Activated CD8-positive, alpha-beta memory T cell treated with anti-CD3 and anti-CD28 coated beads, Interleukin-2, amount 50 U/mL, for 48 hours (primary cell): ENCODE measurements around the gene GLIS2.
"Not testable (repeated sequence)": the region's sequence is repeated elsewhere in the genome, so short reads cannot be mapped to it uniquely, and the experiment has no call there.

ENCODE experiments used
- DNase-seq: peaks from one replicate; pipeline ENCODE4 v3.0.0-alpha.2; 2020

The GLIS2 gene

DNA sequence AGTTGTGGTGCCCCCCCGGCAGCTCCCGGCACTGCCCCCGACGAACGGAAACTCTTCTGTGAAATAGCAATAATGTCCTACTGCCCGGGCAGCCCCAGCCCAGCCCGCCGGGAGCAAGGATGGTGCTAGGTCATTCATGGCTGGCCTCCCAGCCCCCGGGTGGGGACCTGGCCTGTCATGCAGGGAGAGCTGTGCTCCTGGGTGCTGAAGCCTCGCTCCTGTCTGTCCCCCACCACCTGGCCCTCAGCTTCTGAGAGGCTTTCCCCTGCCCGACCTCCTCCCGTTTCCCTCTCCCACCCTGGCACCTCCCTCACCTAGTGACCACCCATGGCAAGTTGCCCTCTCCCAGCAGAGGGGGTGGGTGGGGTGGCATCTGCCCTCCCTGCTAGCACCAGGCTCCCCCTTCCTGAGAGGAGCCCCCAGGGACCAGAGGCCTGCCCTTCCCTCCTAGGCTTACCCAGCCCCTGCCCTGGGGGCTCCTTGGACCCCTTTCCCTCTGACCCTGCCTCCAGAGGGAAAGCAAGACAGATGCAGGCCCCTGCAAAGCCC is 21.7 kb downstream of the GLIS2 start:
- no peak for DNase-seq

DNA sequence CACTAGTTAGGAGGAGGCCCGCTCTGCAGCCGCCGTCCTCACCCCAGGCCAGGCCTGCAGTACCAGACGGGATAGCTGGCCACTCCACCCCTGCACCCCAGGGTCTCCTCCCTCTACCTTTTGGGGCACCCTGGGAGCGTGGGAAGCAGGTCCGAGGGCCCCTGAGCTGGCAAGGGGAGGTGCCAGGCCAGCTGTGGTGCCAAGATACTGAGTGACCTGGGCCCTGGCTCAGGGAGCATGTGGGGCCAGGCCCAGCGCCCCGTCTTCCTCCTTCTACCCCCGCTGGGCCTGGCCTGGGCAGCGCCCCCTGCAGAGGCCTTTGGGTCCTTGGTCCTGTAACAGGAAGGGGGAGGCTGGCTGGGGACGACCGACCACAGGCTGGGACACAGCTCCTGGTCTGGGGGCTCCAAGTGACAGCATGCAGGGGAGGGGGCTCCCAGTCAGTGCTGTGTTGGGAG is 22.3 kb downstream of the GLIS2 start:
- no peak for DNase-seq

DNA sequence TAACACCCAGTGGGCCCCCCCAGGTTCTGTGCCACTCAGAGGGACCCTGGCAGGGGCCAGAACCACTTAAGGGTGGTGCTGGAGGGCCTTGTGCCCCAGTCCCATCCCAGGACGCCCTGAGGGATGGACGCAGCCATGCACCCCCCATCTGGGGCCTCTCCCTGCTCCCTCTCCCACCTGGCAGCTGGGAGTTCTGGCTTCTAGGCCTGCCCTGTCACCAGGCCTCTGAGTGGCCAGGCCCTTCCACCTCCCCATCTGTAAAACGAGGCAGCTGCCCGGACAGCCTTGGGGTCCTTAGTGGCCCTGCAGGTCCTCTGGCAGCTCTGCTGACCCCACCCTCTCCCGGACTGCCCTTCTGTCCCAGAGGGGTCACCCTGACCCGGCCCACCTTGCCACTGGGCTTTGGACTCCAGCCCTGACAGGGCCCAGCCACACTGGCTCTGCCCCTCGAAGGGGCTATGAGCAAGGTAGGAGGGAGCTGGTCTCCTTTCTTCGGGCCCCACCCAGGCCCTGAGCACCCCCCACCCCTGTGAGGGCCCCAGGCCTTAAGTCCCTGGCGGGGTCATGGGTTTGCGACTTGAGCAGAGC is 22.9 kb downstream of the GLIS2 start:
- no peak for DNase-seq

DNA sequence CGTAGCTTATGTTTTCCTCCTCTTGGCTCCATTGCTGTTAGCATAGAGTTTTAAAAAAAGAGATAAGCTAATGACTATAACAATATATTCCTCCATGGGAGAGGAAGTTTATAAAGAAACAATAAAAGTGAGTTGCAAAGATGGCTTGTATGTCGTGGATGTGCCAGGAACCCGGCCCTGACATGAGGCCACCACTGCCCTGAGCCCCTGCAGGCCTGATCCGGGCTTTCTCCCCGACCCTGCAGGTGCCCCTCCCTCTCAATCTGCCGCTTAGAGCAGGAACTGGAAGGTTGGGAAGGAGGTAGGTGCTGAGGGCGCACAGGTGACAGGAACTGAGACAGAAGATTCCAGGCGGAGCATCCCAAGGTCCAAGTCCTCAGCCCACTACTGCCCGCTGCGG is 23.6 kb downstream of the GLIS2 start:
- DNase-seq = no peak

DNA sequence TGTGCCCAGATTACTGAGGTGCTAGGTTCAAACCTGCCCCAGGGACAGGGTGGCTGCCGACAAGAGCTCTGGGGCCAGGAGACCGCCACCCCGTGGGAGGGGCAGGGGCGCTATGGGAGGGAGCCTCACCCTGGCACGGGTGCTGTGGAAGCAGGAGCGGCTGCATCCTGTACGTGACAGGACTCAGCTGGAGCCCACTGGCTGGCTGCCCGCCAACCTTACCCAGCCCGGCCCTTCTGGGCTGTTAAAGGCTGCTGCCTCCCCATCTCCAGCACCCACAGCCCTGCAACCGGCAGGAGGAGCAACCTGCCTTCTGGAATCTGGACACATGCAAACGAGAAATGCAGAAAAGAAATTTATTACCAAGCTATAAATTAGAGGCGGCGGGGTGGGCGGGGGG is 24.0 kb downstream of the GLIS2 start:
- no peak for DNase-seq

DNA sequence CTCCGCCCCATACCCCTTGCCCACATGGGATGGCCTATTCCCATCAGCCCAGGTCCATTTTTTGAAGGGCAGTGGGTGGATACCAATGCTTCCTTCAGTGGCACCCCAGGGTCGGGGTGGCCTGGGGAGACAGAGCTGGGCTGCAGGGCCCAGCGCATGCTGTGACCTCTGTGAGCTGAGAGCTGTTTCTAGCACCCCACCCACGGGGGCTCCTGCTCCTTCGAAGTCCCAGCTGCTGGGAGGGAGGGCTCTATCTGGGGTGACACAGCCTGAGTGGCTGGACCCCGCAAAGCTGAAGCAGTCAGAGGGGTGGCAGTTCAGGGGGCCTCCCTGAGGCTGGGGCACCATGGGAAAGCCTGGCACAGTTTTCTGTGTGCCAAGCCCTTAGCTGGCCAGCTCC is 24.6 kb downstream of the GLIS2 start:
- no peak for DNase-seq

DNA sequence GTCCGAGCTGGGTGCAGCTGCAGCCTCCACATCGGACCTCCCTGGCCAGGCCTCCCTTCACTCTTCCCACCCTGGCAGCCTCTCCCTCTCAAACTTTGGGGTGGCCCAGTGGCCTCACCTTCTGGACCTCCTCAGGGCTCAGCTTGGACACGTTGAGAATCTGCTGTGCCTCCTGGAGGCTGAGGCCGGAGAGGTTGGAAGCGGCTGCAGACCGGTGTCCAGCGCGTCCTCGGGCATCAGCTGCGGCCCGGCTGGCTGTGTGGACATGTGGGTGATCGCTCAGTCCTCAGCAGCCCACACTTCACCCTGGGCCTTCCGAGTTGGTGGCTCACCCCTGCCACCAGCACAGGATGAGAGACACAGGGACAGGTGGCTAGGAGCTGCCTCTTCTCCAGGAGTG is 25.4 kb downstream of the GLIS2 start:
- DNase-seq = no peak

DNA sequence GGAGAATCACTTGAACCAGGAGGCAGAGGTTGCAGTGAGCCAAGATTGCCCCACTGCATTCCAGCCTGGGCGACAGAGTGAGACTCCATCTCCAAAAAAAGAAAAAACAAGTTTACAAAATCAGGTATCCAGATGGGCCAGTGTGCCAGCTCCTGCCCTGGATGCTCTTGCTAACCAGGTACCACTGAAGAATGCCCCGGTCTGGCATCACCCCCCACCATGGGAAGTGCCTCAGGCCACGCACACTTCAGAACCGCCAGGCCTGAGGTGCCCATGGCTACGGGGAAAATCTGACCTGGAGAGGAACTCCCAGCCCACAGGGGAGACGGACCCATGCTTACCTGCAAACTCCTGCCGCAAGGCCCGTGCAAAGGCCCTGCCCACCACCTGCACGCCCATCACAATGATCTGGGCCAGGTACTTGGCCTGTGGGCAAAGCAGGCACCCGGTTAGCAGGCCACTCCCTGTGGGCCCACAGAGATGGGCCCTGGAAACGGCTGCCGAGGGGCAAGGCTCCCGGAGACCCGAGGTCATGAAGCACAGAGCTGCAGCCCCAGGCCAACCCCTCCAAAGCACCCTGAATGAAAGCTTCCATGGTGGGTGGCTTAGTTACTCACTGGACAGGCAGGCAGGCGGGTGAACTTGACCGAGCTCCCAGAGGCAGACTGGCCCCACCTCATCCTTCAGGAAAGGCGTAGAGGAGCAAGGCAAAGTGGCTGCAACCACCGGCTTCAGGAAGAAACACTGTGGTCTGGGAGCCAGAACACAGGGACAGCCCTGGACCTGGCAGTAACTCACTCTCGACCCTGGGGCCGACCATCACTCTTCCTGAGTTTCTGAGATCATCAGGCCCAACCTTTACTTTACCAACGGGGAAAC is 27.2 kb downstream of the GLIS2 start:
- DNase-seq = no peak

DNA sequence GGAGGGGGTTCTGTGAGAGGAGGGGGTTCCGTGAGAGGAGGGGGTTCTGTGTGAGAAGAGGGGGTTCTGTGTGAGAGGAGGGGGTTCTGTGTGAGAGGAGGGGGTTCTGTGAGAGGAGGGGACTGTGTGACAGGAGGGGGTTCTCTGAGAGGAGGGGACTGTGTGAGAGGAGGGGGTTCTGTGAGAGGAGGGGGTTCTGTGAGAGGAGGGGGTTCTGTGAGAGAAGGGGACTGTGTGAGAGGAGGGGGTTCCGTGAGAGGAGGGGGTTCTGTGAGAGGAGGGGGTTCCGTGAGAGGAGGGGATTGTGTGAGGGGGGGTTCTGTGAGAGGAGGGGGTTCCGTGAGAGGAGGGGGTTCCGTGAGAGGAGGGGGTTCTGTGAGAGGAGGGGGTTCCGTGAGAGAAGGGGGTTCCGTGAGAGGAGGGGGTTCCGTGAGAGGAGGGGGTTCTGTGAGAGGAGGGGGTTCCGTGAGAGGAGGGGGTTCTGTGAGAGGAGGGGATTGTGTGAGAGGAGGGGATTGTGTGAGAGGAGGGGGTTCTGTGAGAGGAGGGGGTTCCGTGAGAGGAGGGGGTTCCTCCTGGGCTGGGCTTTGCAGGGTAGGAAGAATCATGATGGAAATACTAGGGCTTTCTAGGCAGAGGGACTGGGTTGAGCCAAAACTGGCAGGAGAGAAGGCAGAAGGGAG is 28.6 kb downstream of the GLIS2 start:
- not testable (repeated sequence) for DNase-seq

DNA sequence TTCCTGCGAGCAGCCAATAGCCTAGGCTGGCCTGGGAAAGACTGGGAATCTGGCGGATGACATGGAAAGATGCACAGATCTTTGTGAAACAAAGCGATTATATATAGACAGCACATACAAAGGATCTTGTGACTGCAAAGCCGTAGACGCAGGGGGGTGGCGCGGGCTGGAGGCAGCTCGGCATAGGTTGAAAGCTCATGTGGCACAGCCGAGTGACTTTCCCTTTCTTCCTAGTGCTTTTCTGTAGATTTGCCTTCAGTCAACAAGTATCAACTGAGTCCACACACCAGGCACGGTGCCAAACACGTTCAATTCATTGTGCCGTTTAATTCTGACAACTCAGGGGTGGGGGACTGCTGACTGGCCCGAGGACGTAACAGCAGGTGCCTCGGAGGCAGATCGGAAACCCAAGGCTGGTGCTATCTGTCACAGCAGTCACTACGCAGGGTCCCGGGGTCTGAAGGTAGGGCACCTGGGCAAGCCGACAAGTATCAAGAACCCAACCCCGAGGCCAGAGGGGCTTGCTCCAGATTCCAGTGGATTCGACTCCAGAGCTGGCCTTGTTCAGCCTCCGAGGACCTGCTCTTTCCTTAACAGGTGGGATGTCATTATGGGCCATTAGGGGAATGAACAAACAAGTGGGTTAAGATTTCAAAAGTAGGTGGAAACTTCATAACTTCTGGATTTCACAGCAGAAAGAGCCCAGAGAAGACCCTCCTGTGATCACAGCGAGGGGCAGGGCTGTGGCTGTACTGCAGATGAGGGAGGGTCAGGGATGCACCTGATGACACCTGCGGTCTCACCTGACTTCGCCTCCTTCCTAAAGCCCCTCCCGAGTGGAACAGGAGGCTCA is 29.3 kb downstream of the GLIS2 start:
- DNase-seq = no peak

DNA sequence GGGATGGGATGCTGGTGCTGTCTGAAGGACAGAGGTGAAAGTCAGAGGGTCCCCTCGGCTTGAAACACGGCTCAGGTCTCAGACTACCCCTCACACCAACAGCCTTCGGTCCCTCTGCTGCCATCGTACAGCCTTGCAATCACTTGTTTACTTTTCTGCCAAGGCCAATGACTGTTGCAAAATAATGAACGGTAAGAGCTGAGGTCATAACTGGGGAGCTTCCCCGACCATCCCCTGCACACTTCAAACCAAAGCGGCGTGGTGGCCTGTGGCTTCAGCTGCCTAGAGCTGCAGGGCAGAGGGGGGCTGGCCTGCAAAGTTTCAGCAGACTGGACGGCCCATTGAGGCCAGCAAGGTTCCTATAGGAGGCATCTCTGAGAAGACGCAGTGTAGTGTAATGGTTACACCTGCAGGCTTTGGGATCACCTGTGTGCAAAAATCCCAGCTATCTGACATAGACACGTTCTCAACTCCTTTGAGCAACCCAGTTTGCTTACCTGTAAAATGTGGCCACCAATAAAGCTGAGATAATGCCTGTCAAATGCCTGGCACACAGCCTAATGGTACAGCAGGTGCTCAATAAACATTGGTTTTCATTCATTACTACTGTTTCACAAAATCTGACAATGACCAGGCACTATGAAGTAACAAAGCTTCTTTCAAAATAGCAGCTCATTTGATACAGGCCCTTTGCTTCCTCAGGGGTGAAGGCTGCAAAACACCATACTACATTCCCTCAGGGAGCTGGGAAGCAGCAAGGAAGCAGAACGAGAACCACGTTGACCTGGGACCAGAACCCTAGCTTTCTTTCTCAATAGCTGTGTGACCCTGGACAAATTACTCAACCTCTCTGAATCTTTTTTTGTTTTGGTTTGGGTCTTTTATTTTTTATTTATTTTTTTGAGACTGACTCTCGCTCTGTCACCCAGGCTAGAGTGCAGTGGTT is 30.2 kb downstream of the GLIS2 start:
- no peak for DNase-seq

DNA sequence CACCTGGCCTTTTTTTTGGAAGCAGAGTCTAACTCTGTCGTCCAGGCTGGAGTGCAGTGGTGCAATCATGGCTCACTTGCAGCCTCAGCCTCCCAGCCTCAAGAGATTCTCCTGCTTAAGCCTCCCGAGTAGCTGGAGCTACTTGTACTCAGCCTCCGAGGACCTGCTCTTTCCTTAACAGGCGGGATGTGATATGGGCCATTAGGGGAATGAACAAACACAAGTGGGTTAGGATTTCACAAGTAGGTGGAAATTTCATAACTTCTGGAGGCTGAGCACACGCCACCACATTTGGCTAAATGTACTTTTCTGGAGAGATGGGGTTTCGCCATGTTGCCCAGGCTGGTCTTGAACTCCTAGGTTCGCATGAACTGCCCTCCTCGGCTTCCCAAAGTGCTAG is 31.1 kb downstream of the GLIS2 start:
- DNase-seq = no peak

DNA sequence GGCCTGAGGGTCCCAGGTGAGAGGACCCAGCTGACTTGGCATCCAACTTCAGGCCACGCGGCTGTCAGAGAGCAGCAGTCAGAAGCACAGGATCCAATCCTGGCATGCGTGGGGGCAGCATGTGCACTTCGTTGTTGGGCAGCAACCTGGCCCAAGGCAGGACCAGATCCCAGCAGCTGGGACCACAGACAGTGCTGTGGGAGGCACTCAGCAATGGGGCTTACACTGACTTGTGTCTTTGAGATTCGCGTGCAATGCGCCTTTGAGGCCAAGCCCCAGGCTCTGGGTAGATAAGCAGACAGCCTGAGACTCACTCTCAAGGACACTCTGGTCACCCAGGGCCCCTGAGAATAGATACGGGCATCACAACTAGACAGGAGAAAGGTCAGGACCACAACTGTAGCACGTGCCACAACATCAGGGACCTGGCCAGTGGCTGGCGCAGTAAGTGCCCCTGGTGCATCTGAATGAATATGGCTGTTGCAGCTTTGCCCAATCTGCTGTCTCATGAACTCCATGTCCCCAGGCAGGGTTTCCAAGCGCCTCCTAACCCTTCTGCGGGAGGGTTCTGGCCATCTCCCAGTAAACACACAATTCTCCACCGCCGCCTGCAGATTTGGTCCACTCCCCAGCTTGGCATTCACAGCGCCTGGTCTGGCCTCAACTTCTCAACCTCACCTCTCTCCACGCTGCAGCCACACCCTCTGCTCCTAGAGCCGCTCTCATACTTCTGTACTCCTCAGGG is 32.1 kb downstream of the GLIS2 start:
- no peak for DNase-seq

DNA sequence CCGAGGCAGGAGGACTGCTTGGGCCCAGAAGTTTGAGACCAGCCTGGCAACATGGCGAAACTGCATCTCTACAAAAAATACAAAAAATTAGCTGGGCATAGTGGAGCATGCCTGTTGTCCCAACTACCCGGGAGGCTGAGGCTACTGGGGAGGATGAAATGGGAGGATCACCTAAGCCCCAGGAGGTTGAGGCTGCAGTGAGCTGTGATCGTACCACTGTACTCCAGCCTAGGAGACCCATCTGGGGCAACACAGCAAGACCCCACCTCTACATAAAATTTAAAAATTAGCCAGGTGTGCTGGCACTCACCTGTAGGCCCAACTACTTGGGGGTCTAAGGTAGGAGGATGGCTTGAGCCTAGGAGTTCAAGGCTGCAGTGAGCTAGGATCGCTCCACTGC is 33.5 kb downstream of the GLIS2 start:
- DNase-seq = no peak

DNA sequence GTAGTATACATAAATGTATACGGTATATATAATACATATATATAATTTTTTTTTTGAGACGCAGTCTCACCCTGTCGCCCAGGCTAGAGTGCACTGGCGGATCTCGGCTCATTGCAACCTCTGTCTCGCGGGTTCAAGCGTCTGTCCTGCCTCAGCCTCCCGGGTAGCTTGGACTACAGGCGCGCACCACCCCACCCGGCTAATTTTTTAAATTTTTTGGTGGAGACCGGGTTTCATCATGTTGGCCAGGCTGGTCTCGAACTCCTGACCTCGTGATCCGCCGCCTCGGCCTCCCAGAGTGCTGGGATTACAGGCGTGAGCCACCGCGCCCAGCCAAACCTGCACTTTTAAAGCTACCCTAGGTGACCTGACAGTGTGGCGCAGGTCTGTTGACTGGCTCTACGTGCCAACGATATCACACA is 34.5 kb downstream of the GLIS2 start:
- DNase-seq = no peak

DNA sequence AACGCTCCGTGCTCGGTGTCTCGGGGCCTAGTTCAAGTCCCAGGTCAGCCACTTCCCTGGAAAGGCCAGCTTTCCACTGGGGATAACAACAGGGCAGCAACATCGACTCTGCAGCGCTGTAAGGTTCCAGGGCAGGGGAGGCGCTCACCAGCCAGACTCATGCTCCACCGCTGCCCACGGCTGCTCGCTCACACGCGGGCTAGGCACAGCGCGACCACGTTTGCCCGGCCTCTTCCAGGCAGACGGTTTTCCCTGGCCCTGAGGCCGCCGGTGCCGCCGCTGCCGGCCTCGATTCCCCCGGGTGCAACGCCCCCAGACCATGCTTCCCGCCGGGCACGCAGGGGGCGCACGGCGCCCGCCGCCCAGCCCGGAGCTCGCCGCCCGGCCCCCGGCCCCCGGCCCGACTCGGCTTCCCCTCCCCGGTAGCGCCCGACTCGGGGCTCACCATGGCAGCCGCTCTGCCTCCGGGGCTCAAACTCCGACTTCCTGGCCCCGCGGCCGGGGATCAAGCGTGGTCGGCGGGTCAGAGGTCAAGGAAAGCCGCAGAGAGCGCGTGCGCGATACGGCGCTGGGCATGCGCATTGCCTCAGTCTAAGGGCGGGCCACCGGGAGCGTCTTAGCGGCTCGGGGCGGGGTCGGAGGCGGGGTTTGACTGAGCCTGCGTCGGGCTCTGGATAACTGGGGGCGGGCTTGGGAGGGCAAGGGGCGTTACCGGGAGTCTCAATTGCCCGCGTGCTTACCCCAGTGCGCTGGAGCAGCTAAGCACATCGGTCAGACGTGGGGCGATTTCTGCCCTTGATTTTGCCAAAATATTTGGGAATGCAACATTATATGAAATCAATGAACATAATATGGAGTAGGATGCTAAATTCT is 35.2 kb downstream of the GLIS2 start, which contains the start of gene PAM16:
Gene PAM16, minus strand, starts transcription at position 535 of the 873 bp plus-strand sequence. Its CDS starts 87 bp downstream, at position 448.
- peak; percentile 99 for DNase-seq

DNA sequence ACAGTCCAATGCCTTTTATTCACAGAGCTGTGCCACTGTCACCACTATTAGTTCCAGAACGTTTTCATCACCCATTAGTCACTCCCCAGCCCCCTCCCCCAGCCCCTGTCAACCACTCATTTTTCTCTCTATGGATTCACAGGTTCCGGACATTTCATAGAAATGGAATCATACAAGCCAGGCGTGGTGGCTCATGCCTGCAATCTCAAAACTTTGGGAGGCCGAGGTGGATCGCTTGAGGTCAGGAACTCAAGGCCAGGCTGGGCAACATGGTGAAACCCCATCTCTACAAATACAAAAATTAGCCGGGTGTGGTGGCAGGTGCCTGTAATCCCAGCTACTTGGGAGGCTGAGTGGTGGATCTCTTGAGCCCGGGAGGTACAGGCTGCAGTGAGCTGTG is 36.0 kb downstream of the GLIS2 start:
- no peak for DNase-seq

DNA sequence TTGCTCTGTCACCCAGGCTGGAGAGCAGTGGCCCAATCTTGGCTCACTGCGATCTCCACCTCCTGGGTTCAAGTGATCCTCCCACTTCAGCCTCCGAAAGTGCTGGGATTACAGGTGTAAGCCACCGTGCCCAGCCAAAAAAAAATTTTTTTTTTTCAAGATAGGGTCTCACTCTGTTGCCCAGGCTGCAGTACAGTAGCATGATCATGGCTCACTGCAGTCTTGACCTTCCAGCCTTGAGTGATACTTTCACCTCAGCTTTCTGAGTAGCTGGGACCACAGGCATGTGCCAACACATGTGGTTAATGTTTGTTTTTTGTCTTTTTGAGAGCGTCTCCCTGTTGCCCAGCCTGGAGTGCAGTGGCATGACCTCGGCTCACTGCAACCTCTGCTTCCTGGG is 37.0 kb downstream of the GLIS2 start:
- DNase-seq = no peak

DNA sequence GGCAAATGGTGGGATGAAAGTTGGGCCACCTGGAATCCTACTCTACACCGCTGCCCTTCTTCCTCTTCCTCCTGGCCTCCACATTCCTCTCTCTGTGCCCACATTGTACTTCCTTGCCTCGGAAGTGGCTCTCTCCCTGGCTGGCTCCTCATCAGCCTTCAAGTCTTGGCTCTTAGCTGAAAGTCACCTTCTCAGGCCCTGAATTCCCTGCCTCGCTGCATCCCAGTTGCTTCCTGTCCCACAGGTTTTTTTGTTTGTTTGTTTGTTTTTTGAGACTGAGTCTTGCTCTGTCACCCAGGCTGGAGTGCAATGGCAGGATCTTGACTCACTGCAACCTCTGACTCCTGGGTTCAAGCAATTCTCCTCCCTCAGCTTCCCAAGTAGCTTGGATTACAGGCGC is 37.8 kb downstream of the GLIS2 start:
- no peak for DNase-seq
